ENCODE measurements around the gene CDK10. TPM values are rescaled to one million over a fixed set of nuclear protein-coding genes. Genes with fewer than 3 reads are reported as not detected.
A peak's percentile ranks its signal among the peaks of the same experiment; 100 is the strongest.

CDK10 gene
- total and polyA plus RNA-seq, 9 of the 15 experiments (the other 6 are each of a cell fraction or from before 2014, with no cell fraction given): 2.0 to 85.1 (median 40.1) TPM

DNA sequence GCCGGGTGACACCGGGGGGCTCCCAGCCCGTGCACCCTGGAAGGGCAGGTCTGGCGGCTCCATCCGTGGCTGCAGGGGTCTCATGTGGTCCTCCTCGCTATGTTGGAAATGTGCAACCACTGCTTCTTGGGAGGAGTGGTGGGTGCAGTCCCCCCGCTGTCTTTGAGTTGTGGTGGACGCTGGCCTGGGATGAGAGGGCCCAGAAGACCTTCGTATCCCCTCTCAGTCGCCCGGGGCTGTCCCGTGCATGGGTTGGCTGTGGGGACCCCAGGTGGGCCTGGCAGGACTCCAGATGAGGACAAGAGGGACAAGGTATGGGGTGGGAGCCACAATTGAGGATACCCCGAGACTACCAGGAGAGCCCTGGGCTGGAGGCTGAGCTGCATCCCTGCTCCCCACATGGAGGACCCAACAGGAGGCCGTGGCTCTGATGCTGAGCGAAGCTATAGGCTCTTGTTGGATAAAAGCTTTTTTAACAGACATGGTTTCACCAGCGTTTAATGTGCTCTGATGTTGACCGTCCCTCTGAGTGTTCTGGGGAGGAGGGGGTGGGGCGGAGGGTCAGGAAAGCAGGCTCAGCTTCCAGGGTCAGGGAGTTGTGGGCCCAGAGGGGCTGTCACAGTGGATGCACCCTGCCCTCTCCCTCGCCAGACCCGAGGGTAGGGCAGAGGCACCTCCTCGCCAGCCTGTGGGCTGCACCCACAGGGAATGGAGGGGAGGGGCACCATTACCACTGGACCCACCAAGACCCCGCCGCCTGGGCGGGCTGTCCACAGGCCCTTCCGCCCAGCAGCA lies 9.6 kb downstream of the CDK10 start:
- ChIA-PET POLR2A (interaction anchor here (0.8 to 1.7 kb wide), 4 partner anchors 7 to 10 kb away, joined by 3 to 9 read pairs (median 6); partner anchors contain the start of gene CDK10), CTCF (ENCODE audit: low intra/inter-chr PET ratio) (no interaction called here)
- Histone ChIP-seq H3K27ac (ENCODE audit: extremely low read depth, low read depth, low read length) (no peak overlapping the region), H3K4me2 (ENCODE audit: insufficient read depth, low read length) (no peak overlapping the region), H3K27me3 (ENCODE audit: control insufficient read depth in 2 of 2, insufficient read depth in 2 of 2, low read length in 2 of 2) (no peaks in the 10 kb centered on the region), H3K9me3 (replicated peaks; ENCODE audit: control insufficient read depth, insufficient read depth, low read depth, low read length) (no peaks in the 10 kb centered on the region), H3K79me2 (ENCODE audit: control insufficient read depth, insufficient read depth, low read length) (peaks cover 9% of the 10 kb centered on the region), H3K4me1 (replicated peaks in 1 of 2; ENCODE audit: control insufficient read depth in 2 of 2, insufficient read depth in 2 of 2, low read length in 2 of 2) (peaks cover 8 to 65% of the 10 kb centered on the region in 2 experiments), H3K4me3 (no peak overlapping the region), H3K9me1 (ENCODE audit: control insufficient read depth, insufficient read depth, low read length) (peaks cover 11% of the 10 kb centered on the region), H3K9ac (ENCODE audit: insufficient read depth in 1 of 2, low read depth in 2 of 2, low read length in 2 of 2) (peak overlapping the region in 1 of 2 experiments; percentile 27; a peak in 1 of 4 replicates), H4K20me1 (replicated peaks; ENCODE audit: control insufficient read depth, insufficient read depth, low read length) (peaks cover 4% of the 10 kb centered on the region; the same call in 1 of the 2 replicates), H3K36me3 (ENCODE audit: control insufficient read depth, insufficient read depth, low read length) (peaks cover 68% of the 10 kb centered on the region), H2AFZ (ENCODE audit: low read depth, low read length) (no peak overlapping the region)
- intact Hi-C loops (cut with micrococcal nuclease) (no loop called here), in situ Hi-C loops (cut with MboI) (no loop called here)
- no peak for TF ChIP-seq NONO (IDR thresholded peaks at IDR 0.05; ENCODE audit: low read depth in 2 of 2, low read length in 1 of 2)
- TF ChIP-seq ZNF217 (CRISPR knock-in tag; IDR thresholded peaks at IDR 0.05): no peak
- no peak for TF ChIP-seq TBL1XR1 (IDR thresholded peaks at IDR 0.05; ENCODE audit: low read length in 2 of 2)
- peak; percentile 3; the same call in 1 of the 2 replicates for TF ChIP-seq RBFOX2 (IDR thresholded peaks at IDR 0.05; ENCODE audit: low read depth, low read length)
- TF ChIP-seq MEIS2 (IDR thresholded peaks at IDR 0.05; ENCODE audit: partially characterized antibody): no peak
- WGBS (ENCODE audit: insufficient coverage, low coverage, missing lambda C conversion rate): 89% methylated on average over 20 of the region's 25 CpGs
- DNase-seq (ENCODE audit: extremely low read depth in 1 of 4, low spot score in 3 of 4): peak in 1 of 4 experiments; percentile 12
- no peak for ATAC-seq
- FAIRE-seq: no peak
- TSS peak; percentile 46 for BruUV-seq (replicated peaks)
